NCI-H526 (cell line): ENCODE measurements around the gene NCK1.
A peak's percentile ranks its signal among the peaks of the same experiment; 100 is the strongest.

Experiments used
- DNase-seq, 2 experiments: peaks; one replicate each; lab custom pipeline; 2025; lab: John Stamatoyannopoulos, UW

Gene NCK1

GRCh38 chr3:136908297-136908696 lies 46.3 kb downstream of the NCK1 start:
- DNase-seq: no peak

GRCh38 chr3:136909187-136909586 lies 47.2 kb downstream of the NCK1 start:
- no peak for DNase-seq

GRCh38 chr3:136910697-136911096 lies 48.7 kb downstream of the NCK1 start:
- DNase-seq: peak in 1 of 2 experiments; percentile 11

GRCh38 chr3:136913168-136913567 lies 51.2 kb downstream of the NCK1 start:
- no peak for DNase-seq

- DNase-seq: no peak
Observed at GRCh38 chr3:136914739-136915138, 52.7 kb downstream of the NCK1 start.

GRCh38 chr3:136916223-136916622 lies 54.2 kb downstream of the NCK1 start:
- DNase-seq: no peak

GRCh38 chr3:136919799-136920580 lies 58.0 kb downstream of the NCK1 start:
- no peak for DNase-seq

- DNase-seq: no peak
Observed at GRCh38 chr3:136920904-136921611, 59.0 kb downstream of the NCK1 start.

- peak; percentile 16 to 78 for DNase-seq
Observed at GRCh38 chr3:136925425-136926190, 63.6 kb downstream of the NCK1 start.

GRCh38 chr3:136928240-136928639 lies 66.2 kb downstream of the NCK1 start:
- no peak for DNase-seq

GRCh38 chr3:136929977-136930670 lies 68.1 kb downstream of the NCK1 start:
- DNase-seq: no peak

GRCh38 chr3:136931606-136932005 lies 69.6 kb downstream of the NCK1 start:
- DNase-seq: no peak

GRCh38 chr3:136932523-136932922 lies 70.5 kb downstream of the NCK1 start:
- DNase-seq: no peak

- no peak for DNase-seq
Observed at GRCh38 chr3:136932978-136933772, 71.2 kb downstream of the NCK1 start.

- DNase-seq: no peak
Observed at GRCh38 chr3:136937175-136937574, 75.2 kb downstream of the NCK1 start.

GRCh38 chr3:136937851-136938250 lies 75.8 kb downstream of the NCK1 start:
- DNase-seq: no peak

- no peak for DNase-seq
Observed at GRCh38 chr3:136938334-136938733, 76.3 kb downstream of the NCK1 start.

GRCh38 chr3:136939489-136939888 lies 77.5 kb downstream of the NCK1 start:
- no peak for DNase-seq

- DNase-seq: no peak
Observed at GRCh38 chr3:136942803-136943202, 80.8 kb downstream of the NCK1 start.

- DNase-seq: no peak
Observed at GRCh38 chr3:136943436-136943835, 81.4 kb downstream of the NCK1 start.

GRCh38 chr3:136946978-136947377 lies 85.0 kb downstream of the NCK1 start:
- no peak for DNase-seq
